ENCODE data around the gene MARCO. TPM values are rescaled to one million over a fixed set of nuclear protein-coding genes. Genes with fewer than 3 reads are reported as not detected.

The MARCO gene
- total RNA-seq, 1 experiment from 2014 or later, result not detected

DNA sequence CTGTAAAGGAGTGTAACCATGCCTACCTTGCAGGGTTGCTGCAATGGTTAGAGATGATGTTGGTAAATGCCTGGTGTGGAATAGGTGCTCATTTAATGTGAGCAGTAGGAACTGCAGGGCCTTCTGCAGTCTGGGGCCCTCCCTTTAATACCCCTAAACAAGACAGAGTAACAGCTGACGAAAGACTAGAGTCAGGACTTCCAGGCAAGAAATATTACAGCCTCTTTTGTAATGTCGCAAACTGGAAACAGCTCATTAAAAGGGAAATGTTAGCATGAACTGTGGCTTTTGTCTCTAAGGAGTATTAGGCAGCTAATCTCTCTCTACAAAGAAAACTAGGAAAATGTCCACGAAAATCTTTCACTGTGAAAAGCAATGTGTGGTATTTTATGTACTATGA, 26.0 kb downstream of the MARCO start:
- H3K36me3 Mint-ChIP-seq (ENCODE audit: insufficient read depth in 1 of 3, low read depth in 3 of 3), result no peaks in the 10 kb centered on the region
- no peaks in the 10 kb centered on the region for H3K79me2 ChIP-seq (ENCODE audit: insufficient read depth, low read length)
- peaks cover 9% of the 10 kb centered on the region in 2 experiments for H3K4me1 Mint-ChIP-seq
- no peak overlapping the region for H3T11ph ChIP-seq (ENCODE audit: low read length)
- no peak overlapping the region for H2AFZ ChIP-seq (ENCODE audit: low read length)
- no peaks in the 10 kb centered on the region for H3K9me3 Mint-ChIP-seq
- no peak overlapping the region for H4K8ac ChIP-seq (replicated peaks; ENCODE audit: insufficient read length, low read depth, low read length)
- no peak overlapping the region for H2BK15ac ChIP-seq (ENCODE audit: low read depth, low read length)
- no peak overlapping the region for H3K27ac Mint-ChIP-seq
- WGBS (ENCODE audit: extremely low coverage, insufficient read length, low lambda C conversion rate), result no CpG with 5 or more reads among the region's 3 CpGs
- H4K91ac ChIP-seq (ENCODE audit: insufficient read length, low read depth, low read length), result no peak overlapping the region
- H3K4me1 ChIP-seq (ENCODE audit: insufficient read depth, low read length), result no peaks in the 10 kb centered on the region
- no peak overlapping the region for H4K5ac ChIP-seq (ENCODE audit: insufficient read length, low read depth, low read length)
- H3K23ac ChIP-seq (ENCODE audit: insufficient read length, low read depth, low read length), result no peak overlapping the region
- H3K9ac ChIP-seq (ENCODE audit: extremely low read depth, insufficient read length, low read length), result no peak overlapping the region
- H3K18ac ChIP-seq (ENCODE audit: insufficient read length, low read depth, low read length), result no peak overlapping the region
- H3K9me3 ChIP-seq (ENCODE audit: control insufficient read depth, low read depth, low read length), result no peaks in the 10 kb centered on the region
- H3K23me2 ChIP-seq (ENCODE audit: insufficient read length, low read depth, low read length, poor library complexity, severe bottlenecking), result no peaks in the 10 kb centered on the region
- H2BK120ac ChIP-seq (ENCODE audit: low read depth, low read length, poor library complexity, severe bottlenecking), result no peak overlapping the region
- peaks cover 34% of the 10 kb centered on the region for H3K27me3 Mint-ChIP-seq (ENCODE audit: low read depth)
- no peak overlapping the region for H2BK12ac ChIP-seq (ENCODE audit: insufficient read length, low read depth, low read length)
- H2BK20ac ChIP-seq (ENCODE audit: low read depth, low read length, poor library complexity, severe bottlenecking), result no peak overlapping the region
- H2AK5ac ChIP-seq (ENCODE audit: insufficient read length, low read length), result no peak overlapping the region
- H3K27me3 ChIP-seq (ENCODE audit: insufficient read depth, low read length), result no peaks in the 10 kb centered on the region
- H4K20me1 ChIP-seq (ENCODE audit: control insufficient read depth, insufficient read depth, insufficient read length), result no peaks in the 10 kb centered on the region
- no peak overlapping the region for H2BK5ac ChIP-seq (ENCODE audit: insufficient read length, low read length)
- no peak overlapping the region for H3K4me2 ChIP-seq (ENCODE audit: insufficient read depth, insufficient read length, low read length)
- no peak overlapping the region for H3K14ac ChIP-seq (ENCODE audit: insufficient read depth, low read length)
- no peak overlapping the region for H3K4ac ChIP-seq (ENCODE audit: low read depth, low read length)
- H3K27ac ChIP-seq (ENCODE audit: insufficient read length, low read depth, low read length), result no peak overlapping the region
- DNase-seq, result no peak
- no peak overlapping the region for H3K56ac ChIP-seq (ENCODE audit: insufficient read length, low read depth, low read length)
- no peak overlapping the region for H3K4me3 Mint-ChIP-seq
- no peaks in the 10 kb centered on the region for H3K79me1 ChIP-seq (ENCODE audit: insufficient read depth, low read depth, low read length, poor library complexity, severe bottlenecking)
- TF ChIP-seq CTCF (conservative IDR thresholded peaks at IDR 0.05), result no peak
